Endometrium (tissue), 2 donors: Measurements from ENCODE around the gene LAMA1.

Source experiments
- FAIRE-seq: peaks from 2 replicates; lab custom pipeline; 2012; peaks lifted over from hg19 to GRCh38; lab: Jason Lieb, UNC
- donor health status: control.
- donor health status: control.

LAMA1 gene

GRCh38 chr18:6994056-6994770 is 123.4 kb downstream of the LAMA1 start:
- FAIRE-seq, result peak; percentile 93

GRCh38 chr18:6992761-6993160 is 124.8 kb downstream of the LAMA1 start:
- FAIRE-seq, result no peak

- FAIRE-seq, result no peak
Measured at GRCh38 chr18:6983366-6983765, 134.2 kb downstream of the LAMA1 start.

- no peak for FAIRE-seq
Measured at GRCh38 chr18:6982398-6982797, 135.2 kb downstream of the LAMA1 start.

- no peak for FAIRE-seq
Measured at GRCh38 chr18:6980363-6980762, 137.2 kb downstream of the LAMA1 start.

GRCh38 chr18:6979954-6980353 is 137.6 kb downstream of the LAMA1 start:
- FAIRE-seq, result no peak

- no peak for FAIRE-seq
Measured at GRCh38 chr18:6976935-6977334, 140.7 kb downstream of the LAMA1 start.

GRCh38 chr18:6975084-6975483 is 142.5 kb downstream of the LAMA1 start:
- no peak for FAIRE-seq

GRCh38 chr18:6971823-6972478 is 145.6 kb downstream of the LAMA1 start:
- no peak for FAIRE-seq

GRCh38 chr18:6963452-6964097 is 154.0 kb downstream of the LAMA1 start:
- no peak for FAIRE-seq

- FAIRE-seq, result no peak
Measured at GRCh38 chr18:6962571-6963451, 154.8 kb downstream of the LAMA1 start.

GRCh38 chr18:6961331-6961730 is 156.3 kb downstream of the LAMA1 start:
- FAIRE-seq, result no peak

- no peak for FAIRE-seq
Measured at GRCh38 chr18:6960656-6961055, 156.9 kb downstream of the LAMA1 start.

GRCh38 chr18:6960124-6960523 is 157.5 kb downstream of the LAMA1 start:
- no peak for FAIRE-seq

- no peak for FAIRE-seq
Measured at GRCh38 chr18:6959110-6959509, 158.5 kb downstream of the LAMA1 start.

GRCh38 chr18:6956999-6957398 is 160.6 kb downstream of the LAMA1 start:
- FAIRE-seq, result no peak

GRCh38 chr18:6956495-6956894 is 161.1 kb downstream of the LAMA1 start:
- FAIRE-seq, result no peak

GRCh38 chr18:6955304-6955703 is 162.3 kb downstream of the LAMA1 start:
- FAIRE-seq, result no peak

GRCh38 chr18:6954501-6954900 is 163.1 kb downstream of the LAMA1 start:
- FAIRE-seq, result no peak

GRCh38 chr18:6951336-6952090 is 166.1 kb downstream of the LAMA1 start:
- no peak for FAIRE-seq

GRCh38 chr18:6950641-6951040 is 167.0 kb downstream of the LAMA1 start:
- no peak for FAIRE-seq
